ENCODE results near the gene EOMES. TPM values are rescaled to one million over a fixed set of nuclear protein-coding genes. Genes with fewer than 3 reads are reported as not detected.
A peak's percentile ranks its signal among the peaks of the same experiment; 100 is the strongest.

EOMES gene
- total and polyA plus RNA-seq, 2 donors (not counting 1 experiment from before 2014, with no cell fraction given) = under 0.01 to 0.01 TPM

DNA sequence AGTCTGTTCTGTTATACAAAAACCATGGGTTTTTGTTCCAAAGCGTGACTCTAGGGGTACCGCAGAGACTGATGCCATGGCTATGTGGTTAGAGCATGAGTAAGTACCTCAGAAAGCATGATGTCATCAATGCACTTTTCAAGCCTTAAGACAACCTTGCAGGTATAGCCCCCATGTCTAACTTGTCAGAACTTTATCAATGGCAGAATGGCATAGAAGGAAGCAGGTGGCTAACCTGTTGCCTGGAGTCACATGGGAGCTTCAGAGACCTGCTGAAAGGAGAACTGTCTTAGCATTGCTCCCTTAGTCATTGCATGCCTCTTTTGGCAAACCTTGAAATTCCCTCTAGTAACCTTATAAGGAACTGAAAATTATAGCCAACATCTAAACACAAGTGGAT lies 52.5 kb downstream of the EOMES start:
- H3K9ac ChIP-seq (ENCODE audit: insufficient read depth, low read length) = no peak overlapping the region
- TF ChIP-seq CTCF (conservative IDR thresholded peaks at IDR 0.05 in 1 of 2, IDR thresholded peaks at IDR 0.05 in 1 of 2; ENCODE audit: low read depth in 1 of 2, low read length in 2 of 2) (no peak), EZH2 (IDR thresholded peaks at IDR 0.05; ENCODE audit: low read length, missing control alignments) (no peak)
- H3K4me3 ChIP-seq (replicated peaks in 1 of 4; ENCODE audit: control extremely low read depth in 1 of 4, insufficient read depth in 1 of 4, low read depth in 3 of 4, low read length in 4 of 4) = no peak overlapping the region
- DNase-seq (ENCODE audit: low read depth in 2 of 2) = peak in 1 of 2 donors; percentile 77
- H3K27me3 ChIP-seq (ENCODE audit: control insufficient read depth, insufficient read depth, low read length) = no peaks in the 10 kb centered on the region
- H2AFZ ChIP-seq (ENCODE audit: low read length) = no peak overlapping the region
- H3K9me3 ChIP-seq (ENCODE audit: control insufficient read depth, insufficient read depth, low read depth, low read length) = no peaks in the 10 kb centered on the region
- H3K4me1 ChIP-seq (ENCODE audit: control insufficient read depth, extremely low read depth, insufficient read depth, low read length) = peaks cover 2% of the 10 kb centered on the region
- no peaks in the 10 kb centered on the region for H3K79me2 ChIP-seq (ENCODE audit: control insufficient read depth, insufficient read depth, low read length)
- H3K4me2 ChIP-seq (ENCODE audit: extremely low read depth, insufficient read depth, low read length) = no peak overlapping the region
- H3K36me3 ChIP-seq (ENCODE audit: control insufficient read depth, insufficient read depth, low read length) = no peaks in the 10 kb centered on the region
- H4K20me1 ChIP-seq (ENCODE audit: control insufficient read depth, extremely low read depth, insufficient read depth, low read length) = no peaks in the 10 kb centered on the region
- H3K27ac ChIP-seq (ENCODE audit: insufficient read depth, low read length) = no peak overlapping the region

- Histone ChIP-seq H3K4me2 (ENCODE audit: extremely low read depth, insufficient read depth, low read length) (no peak overlapping the region), H2AFZ (ENCODE audit: low read length) (no peak overlapping the region), H3K27me3 (ENCODE audit: control insufficient read depth, insufficient read depth, low read length) (no peaks in the 10 kb centered on the region), H3K9ac (ENCODE audit: insufficient read depth, low read length) (no peak overlapping the region), H3K4me3 (replicated peaks in 1 of 4; ENCODE audit: control extremely low read depth in 1 of 4, insufficient read depth in 1 of 4, low read depth in 3 of 4, low read length in 4 of 4) (no peak overlapping the region), H3K9me3 (ENCODE audit: control insufficient read depth, insufficient read depth, low read depth, low read length) (no peaks in the 10 kb centered on the region), H3K4me1 (ENCODE audit: control insufficient read depth, extremely low read depth, insufficient read depth, low read length) (peaks cover 2% of the 10 kb centered on the region), H3K27ac (ENCODE audit: insufficient read depth, low read length) (no peak overlapping the region), H4K20me1 (ENCODE audit: control insufficient read depth, extremely low read depth, insufficient read depth, low read length) (no peaks in the 10 kb centered on the region), H3K36me3 (ENCODE audit: control insufficient read depth, insufficient read depth, low read length) (no peaks in the 10 kb centered on the region), H3K79me2 (ENCODE audit: control insufficient read depth, insufficient read depth, low read length) (no peaks in the 10 kb centered on the region)
- TF ChIP-seq CTCF (conservative IDR thresholded peaks at IDR 0.05 in 1 of 2, IDR thresholded peaks at IDR 0.05 in 1 of 2; ENCODE audit: low read depth in 1 of 2, low read length in 2 of 2) (no peak), EZH2 (IDR thresholded peaks at IDR 0.05; ENCODE audit: low read length, missing control alignments) (no peak)
- DNase-seq (ENCODE audit: low read depth in 2 of 2) = no peak
Measured at GRCh38 chr3:27667751-27668150, 54.4 kb downstream of the EOMES start.

DNA sequence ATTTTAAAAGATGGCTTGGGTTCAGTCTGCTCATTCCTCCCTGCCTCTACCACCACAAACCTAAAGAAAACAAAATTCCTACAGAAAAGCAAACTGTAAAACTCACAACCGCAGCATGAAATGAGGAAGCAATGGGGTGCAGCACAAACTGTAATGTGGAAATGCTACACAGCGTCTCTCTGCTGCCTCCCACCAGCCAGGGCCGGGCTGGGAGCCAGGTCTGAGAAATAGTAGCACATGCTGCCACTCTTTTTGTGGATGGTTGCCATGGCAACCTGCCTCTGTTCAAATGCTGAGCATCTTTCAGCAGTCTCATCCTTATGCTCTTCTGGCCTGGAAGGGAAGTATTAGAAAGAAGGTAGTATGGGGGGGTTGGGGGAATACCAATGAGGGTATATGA lies 55.4 kb downstream of the EOMES start:
- peaks cover 2% of the 10 kb centered on the region for H3K4me1 ChIP-seq (ENCODE audit: control insufficient read depth, extremely low read depth, insufficient read depth, low read length)
- H3K4me3 ChIP-seq (replicated peaks in 1 of 4; ENCODE audit: control extremely low read depth in 1 of 4, insufficient read depth in 1 of 4, low read depth in 3 of 4, low read length in 4 of 4) = no peak overlapping the region
- H3K9me3 ChIP-seq (ENCODE audit: control insufficient read depth, insufficient read depth, low read depth, low read length) = no peaks in the 10 kb centered on the region
- H4K20me1 ChIP-seq (ENCODE audit: control insufficient read depth, extremely low read depth, insufficient read depth, low read length) = no peaks in the 10 kb centered on the region
- H3K4me2 ChIP-seq (ENCODE audit: extremely low read depth, insufficient read depth, low read length) = no peak overlapping the region
- H3K9ac ChIP-seq (ENCODE audit: insufficient read depth, low read length) = no peak overlapping the region
- H3K36me3 ChIP-seq (ENCODE audit: control insufficient read depth, insufficient read depth, low read length) = no peaks in the 10 kb centered on the region
- no peak overlapping the region for H3K27ac ChIP-seq (ENCODE audit: insufficient read depth, low read length)
- H2AFZ ChIP-seq (ENCODE audit: low read length) = no peak overlapping the region
- H3K79me2 ChIP-seq (ENCODE audit: control insufficient read depth, insufficient read depth, low read length) = no peaks in the 10 kb centered on the region
- TF ChIP-seq CTCF (conservative IDR thresholded peaks at IDR 0.05 in 1 of 2, IDR thresholded peaks at IDR 0.05 in 1 of 2; ENCODE audit: low read depth in 1 of 2, low read length in 2 of 2) = peak in 1 of 2 donors; percentile 14
- TF ChIP-seq EZH2 (IDR thresholded peaks at IDR 0.05; ENCODE audit: low read length, missing control alignments) = no peak
- peak; percentile 76 to 78 for DNase-seq (ENCODE audit: low read depth in 2 of 2)
- H3K27me3 ChIP-seq (ENCODE audit: control insufficient read depth, insufficient read depth, low read length) = no peaks in the 10 kb centered on the region

Data from fibroblast of lung (primary cell).